GM12878 (cell line): Measurements from ENCODE around the gene EFCAB9. TPM values are rescaled to one million over a fixed set of nuclear protein-coding genes. Genes with fewer than 3 reads are reported as not detected.

ENCODE experiments used
- ATAC-seq: fragments of 200-7000 bp; cut with Tn5 transposase; 3 replicates; pipeline ENCODE4 v1.9.1; 2020; ENCODE audit warnings: mild to moderate bottlenecking, moderate library complexity
- BruUV-seq: library from RNA; stranded (reverse); fragments of 400-500 nt; replicated peaks from 2 replicates; lab custom pipeline; 2021; lab: Mats Ljungman, UMichigan
- CTCF ChIA-PET: fragments of 300-600 bp; sonication (Branson Sonifier 250); formaldehyde crosslinking; extraction: SDS; loops from one replicate; lab custom pipeline; 2021; ENCODE audit warnings: inconsistent platforms; lab: Yijun Ruan, JAX
- POLR2A ChIA-PET: fragments of 350-600 bp; formaldehyde crosslinking; extraction: SDS; loops from one replicate; lab custom pipeline; 2021; ENCODE audit warnings: inconsistent platforms; lab: Charles Lee
- RAD21 ChIA-PET: fragments of 300-600 bp; sonication (Branson Sonifier 250); formaldehyde crosslinking; loops from one replicate; lab custom pipeline; 2023; ENCODE audit warnings: antibody characterized with exemption; ENCODE audit not compliant: unreplicated experiment; lab: Charles Lee
- SMC1A ChIA-PET: fragments of 300-600 bp; sonication (Branson Sonifier 250); formaldehyde crosslinking; loops from one replicate; lab custom pipeline; 2023; ENCODE audit not compliant: unreplicated experiment, uncharacterized antibody; lab: Charles Lee
- DNase-seq: peaks from one replicate; pipeline ENCODE4 v3.0.0-alpha.2; 2011; ENCODE audit warnings: low read depth, low spot score
- FAIRE-seq: peaks from 3 replicates; lab custom pipeline; 2011; peaks lifted over from hg19 to GRCh38; lab: Jason Lieb, UNC
- H2AFZ ChIP-seq: 2 replicates; pipeline ENCODE4 v1.6.0; 2011; ENCODE audit warnings: low read depth, low read length, control low read depth; ENCODE audit not compliant: control insufficient read depth
- H3K27ac ChIP-seq: 2 replicates; pipeline ENCODE4 v1.5.1; 2011; ENCODE audit warnings: control low read depth; ENCODE audit not compliant: control insufficient read depth, insufficient read depth
- H3K27me3 ChIP-seq, 2 experiments: replicated peaks in 1 of 2; 2 replicates each; pipeline versions ENCODE4 v1.6.0 to v1.6.1; 2011; ENCODE audit warnings: low read length in 1 of 2; ENCODE audit not compliant: control insufficient read depth in 2 of 2, insufficient read depth in 2 of 2
- H3K36me3 ChIP-seq, 2 experiments: 2 replicates each; pipeline ENCODE4 v1.5.1; 2011; ENCODE audit warnings: low read length in 1 of 2; ENCODE audit not compliant: control insufficient read depth in 2 of 2, insufficient read depth in 2 of 2
- H3K4me1 ChIP-seq: 2 replicates; pipeline ENCODE4 v1.6.1; 2011; ENCODE audit warnings: mild to moderate bottlenecking, low read length, moderate library complexity, mixed read lengths; ENCODE audit not compliant: control insufficient read depth, insufficient read depth
- H3K4me2 ChIP-seq: 2 replicates; pipeline ENCODE4 v1.6.0; 2011; ENCODE audit warnings: control low read depth; ENCODE audit not compliant: control insufficient read depth, insufficient read depth
- H3K4me3 ChIP-seq: fragments of 200-600 bp; sonication (generic); 2 replicates; pipeline ENCODE4 v1.5.1; 2016
- H3K79me2 ChIP-seq: 2 replicates; pipeline ENCODE4 v1.6.0; 2011; ENCODE audit warnings: low read length; ENCODE audit not compliant: control insufficient read depth, insufficient read depth
- H3K9ac ChIP-seq: 2 replicates; pipeline ENCODE4 v1.8.0; 2011; ENCODE audit warnings: low read length, control low read depth, mixed read lengths; ENCODE audit not compliant: control insufficient read depth, insufficient read depth
- H3K9me3 ChIP-seq: replicated peaks from 3 replicates; pipeline ENCODE4 v1.5.1; 2011; ENCODE audit warnings: mild to moderate bottlenecking, low read length; ENCODE audit not compliant: control insufficient read depth, insufficient read depth
- H4K20me1 ChIP-seq: 2 replicates; pipeline ENCODE4 v1.6.0; 2011; ENCODE audit not compliant: control insufficient read depth, insufficient read depth
- BCL11A ChIP-seq: IDR thresholded peaks from 2 replicates; pipeline ENCODE4 v1.6.1; 2011; ENCODE audit warnings: low read depth, low read length
- BCLAF1 ChIP-seq: fragments of 450-650 bp; IDR thresholded peaks from 2 replicates; pipeline ENCODE4 v1.6.1; 2017; ENCODE audit warnings: antibody characterized with exemption, mild to moderate bottlenecking, moderate library complexity
- CBFB ChIP-seq: IDR thresholded peaks from 2 replicates; pipeline ENCODE4 v1.6.1; 2016; ENCODE audit warnings: antibody characterized with exemption, low read depth
- CREM ChIP-seq: IDR thresholded peaks from 2 replicates; pipeline ENCODE4 v1.6.1; 2014; ENCODE audit warnings: antibody characterized with exemption, low read depth
- MEF2B ChIP-seq: fragments of 450-650 bp; IDR thresholded peaks from 2 replicates; pipeline ENCODE4 v1.6.1; 2018; ENCODE audit warnings: mild to moderate bottlenecking, moderate library complexity; ENCODE audit not compliant: partially characterized antibody, poor library complexity, severe bottlenecking
- NBN ChIP-seq: fragments of 450-650 bp; IDR thresholded peaks from 2 replicates; pipeline ENCODE4 v1.6.1; 2016
- PAX8 ChIP-seq: fragments of 450-650 bp; IDR thresholded peaks from 2 replicates; pipeline ENCODE4 v1.6.1; 2017; ENCODE audit warnings: mild to moderate bottlenecking, moderate library complexity
- POLR2A ChIP-seq: IDR thresholded peaks from 2 replicates; pipeline ENCODE4 v1.6.1; 2011; ENCODE audit warnings: low read depth, mild to moderate bottlenecking, low read length
- POLR2AphosphoS2 ChIP-seq: IDR thresholded peaks from 2 replicates; pipeline ENCODE4 v1.6.1; 2011; ENCODE audit warnings: low read depth, mild to moderate bottlenecking, low read length, improper control_type of control experiment, moderate library complexity
- RAD51 ChIP-seq: fragments of 450-650 bp; IDR thresholded peaks from 2 replicates; pipeline ENCODE4 v1.6.1; 2016; ENCODE audit warnings: moderate library complexity, mild to moderate bottlenecking, inconsistent platforms
- RUNX3 ChIP-seq: IDR thresholded peaks from 2 replicates; pipeline ENCODE4 v1.6.1; 2012; ENCODE audit warnings: low read length, inconsistent platforms
- SPI1 ChIP-seq: IDR thresholded peaks from 2 replicates; pipeline ENCODE4 v1.6.1; 2011; ENCODE audit warnings: low read depth, mild to moderate bottlenecking, low read length, moderate library complexity, borderline replicate concordance; ENCODE audit not compliant: insufficient read depth
- USF2 ChIP-seq: IDR thresholded peaks from 2 replicates; pipeline ENCODE4 v1.6.1; 2011; ENCODE audit warnings: low read depth, low read length, improper control_type of control experiment, borderline replicate concordance
- whole genome bisulfite sequencing: methylation state at CpG from one replicate; pipeline ENCODE4 v1.1.6; 2016; ENCODE audit warnings: low lambda C conversion rate; ENCODE audit not compliant: insufficient replicate concordance, insufficient coverage; ENCODE audit errors: missing lambda C conversion rate; 5-methylcytosine and 5-hydroxymethylcytosine counted together
- in situ Hi-C: fragments of 300-500 bp; cut with MboI; formaldehyde crosslinking; loops from 9 replicates; pipeline ENCODE4 v1.14.3; 2018; ENCODE audit warnings: mixed read lengths
- intact Hi-C: fragments of 100-400 bp; cut with micrococcal nuclease; formaldehyde crosslinking; loops from one replicate; pipeline ENCODE4 v1.14.2; 2022; ENCODE audit not compliant: unreplicated experiment
- polyA plus RNA-seq, 11 experiments: library from polyadenylated mRNA; depleted of rRNA in 4 of 11; unstranded in 6 of 11; stranded (reverse) in 5 of 11; fragments of >200 nt; fragmentation: Nextera tagmentation in 4 of 11; fragmentation: Illumina TruSeq in 1 of 11; extraction: Ambion mirVana in 4 of 11; extraction: Trizol in 1 of 11; gene quantifications; 1 replicate in 1 of 11; 2 replicates in 10 of 11; pipeline versions ENCODE4 v1.2.1 to v1.2.3, GENCODE V29; 2011 to 2016; ENCODE audit warnings: inconsistent platforms in 2 of 11, missing spikeins in 2 of 11, low read depth in 1 of 11
- total RNA-seq, 4 experiments: library from RNA; depleted of rRNA in 3 of 4; stranded (reverse); fragments of >200 nt in 3 of 4; fragmentation: Illumina TruSeq in 1 of 4; extraction: Trizol in 1 of 4; gene quantifications; 2 replicates each; pipeline versions ENCODE4 v1.2.1 to v1.2.3, GENCODE V29; 2013 to 2021

EFCAB9 gene
- total and polyA plus RNA-seq, 10 of the 15 experiments (the other 5 are each of a cell fraction or from before 2014, with no cell fraction given) = 0.73 TPM; not detected in 9

GRCh38 chr5:172173564-172174153 is 20.3 kb upstream of the EFCAB9 start:
- H3K9ac ChIP-seq = peak overlapping the region; percentile 74
- DNase-seq = no peak
- WGBS = 47% methylated on average over 12 of the region's 12 CpGs

GRCh38 chr5:172175263-172175719 is 18.7 kb upstream of the EFCAB9 start:
- ChIA-PET POLR2A (interaction anchor here (1.8 to 4.7 kb wide), 6 partner anchors 10 to 64 kb away, joined by 7 to 104 read pairs (median 22); partner anchors contain the start of gene STK10), SMC1A (interaction anchor here (0.9 to 5.6 kb wide), 18 partner anchors 9 to 168 kb away, joined by 3 to 103 read pairs (median 4); partner anchors contain the start of genes FBXW11 and STK10), RAD21 (interaction anchor here (0.9 to 9.9 kb wide), 11 partner anchors 11 to 169 kb away, joined by 3 to 158 read pairs (median 5); partner anchors contain the start of genes FBXW11 and STK10), CTCF (interaction anchor here (0.7 to 6.1 kb wide), 13 partner anchors 11 to 263 kb away, joined by 3 to 74 read pairs (median 4); partner anchors contain the start of genes STK10 and UBTD2)
- H3K79me2 ChIP-seq = peaks cover 91% of the 10 kb centered on the region
- DNase-seq (peak; percentile 75), FAIRE-seq (peak; percentile 78), ATAC-seq (peak; percentile 80)
- 8% methylated on average over 5 of the region's 7 CpGs for WGBS
- intact Hi-C loops (loop anchor here (2.0 kb wide), 1 partner anchor 14 kb away; the partner anchor contains the start of gene STK10), in situ Hi-C loops (loop anchor here (5.0 kb wide), 1 partner anchor 63 kb away; no protein-coding TSS in a partner anchor)
- H3K4me2 ChIP-seq = peak overlapping the region; percentile 86
- no peak overlapping the region for H2AFZ ChIP-seq
- peak overlapping the region; percentile 69 for H3K4me3 ChIP-seq
- peaks cover 67% of the 10 kb centered on the region for H3K4me1 ChIP-seq
- peak overlapping the region; percentile 96 for H3K27ac ChIP-seq
- H3K9me3 ChIP-seq = no peaks in the 10 kb centered on the region
- H4K20me1 ChIP-seq = peaks cover 11% of the 10 kb centered on the region
- BruUV-seq = no TSS peak
- H3K9ac ChIP-seq = peak overlapping the region; percentile 78
- no peaks in the 10 kb centered on the region for H3K27me3 ChIP-seq
- peaks cover 10 to 17% of the 10 kb centered on the region in 2 experiments; a peak in 3 of 4 replicates for H3K36me3 ChIP-seq
- TF ChIP-seq CREM = no peak
- TF ChIP-seq BCLAF1 = no peak
- no peak for TF ChIP-seq RAD51
- TF ChIP-seq MEF2B = no peak
- no peak for TF ChIP-seq USF2
- TF ChIP-seq SPI1 = peak; percentile 81
- peak; percentile 90 for TF ChIP-seq NBN
- peak; percentile 20; the same call in 1 of the 2 replicates for TF ChIP-seq BCL11A

More at GRCh38 chr5:172173564-172174153, 20.3 kb upstream of the EFCAB9 start:
- no peaks in the 10 kb centered on the region for H3K27me3 ChIP-seq
- ChIA-PET POLR2A (interaction anchor here (1.0 to 4.7 kb wide), 8 partner anchors 12 to 62 kb away, joined by 4 to 104 read pairs (median 18); partner anchors contain the start of gene STK10), SMC1A (interaction anchor here (1.0 to 5.6 kb wide), 8 partner anchors 12 to 120 kb away, joined by 3 to 103 read pairs (median 6); partner anchors contain the start of gene STK10), RAD21 (interaction anchor here (0.5 to 9.9 kb wide), 8 partner anchors 8 to 112 kb away, joined by 3 to 158 read pairs (median 5); partner anchors contain the start of gene STK10), CTCF (interaction anchor here (1.3 to 6.1 kb wide), 2 partner anchors 13 to 60 kb away, joined by 4 to 74 read pairs; partner anchors contain the start of gene STK10)
- H3K4me1 ChIP-seq = peaks cover 51% of the 10 kb centered on the region
- BruUV-seq = no TSS peak
- TF ChIP-seq POLR2A = peak; percentile 42; the same call in 1 of the 2 replicates
- TF ChIP-seq POLR2AphosphoS2 = no peak
- 0 out of 2 replicates have a peak, but pooled peaks have one; percentile 33 for TF ChIP-seq CBFB
- no peak for TF ChIP-seq PAX8
- peak; percentile 72 for TF ChIP-seq RUNX3
- 0 out of 2 replicates have a peak overlapping the region, but pooled peaks have one; percentile 69 for H3K4me3 ChIP-seq
- no peak for ATAC-seq
- in situ Hi-C loops (no loop called here), intact Hi-C loops (loop anchor here (2.0 kb wide), 1 partner anchor 15 kb away; the partner anchor contains the start of gene STK10)
- no peaks in the 10 kb centered on the region for H3K9me3 ChIP-seq
- H3K36me3 ChIP-seq = peaks cover 12 to 27% of the 10 kb centered on the region in 2 experiments; a peak in 3 of 4 replicates
- no peak overlapping the region for H2AFZ ChIP-seq
- peaks cover 11% of the 10 kb centered on the region for H4K20me1 ChIP-seq
- no peak for FAIRE-seq
- peak overlapping the region; percentile 86; the same call in 1 of the 2 replicates for H3K4me2 ChIP-seq
- peaks cover 92% of the 10 kb centered on the region for H3K79me2 ChIP-seq
- peak overlapping the region; percentile 11; the same call in 1 of the 2 replicates for H3K27ac ChIP-seq
